Lung microvascular endothelial cell (primary cell): ENCODE data around the gene DTWD2. TPM values are rescaled to one million over a fixed set of nuclear protein-coding genes. Genes with fewer than 3 reads are reported as not detected.
A peak's percentile ranks its signal among the peaks of the same experiment; 100 is the strongest.
"Not testable (repeated sequence)": the region's sequence is repeated elsewhere in the genome, so short reads cannot be mapped to it uniquely, and the experiment has no call there.

Source experiments
- DNase-seq, 2 donors: peaks; one replicate each; pipeline versions ENCODE4 v3.0.0 to v3.0.0-alpha.2; 2010; ENCODE audit warnings: low read depth in 2 of 2
- total RNA-seq: library from RNA; depleted of rRNA; stranded (reverse); fragments of >200 nt; gene quantifications from 2 replicates; pipeline ENCODE4 v1.2.1, GENCODE V29; 2014

Gene DTWD2
- total RNA-seq, 1 donor from 2014 or later, result 2.6 TPM

- DNase-seq, result no peak
Observed at GRCh38 chr5:118952992-118953651, 35.2 kb downstream of the DTWD2 start.

GRCh38 chr5:118952306-118952705, 36.0 kb downstream of the DTWD2 start:
- not testable (repeated sequence) for DNase-seq

- not testable (repeated sequence) for DNase-seq
Observed at GRCh38 chr5:118950354-118950753, 38.0 kb downstream of the DTWD2 start.

GRCh38 chr5:118946138-118946800, 42.1 kb downstream of the DTWD2 start:
- no peak for DNase-seq

GRCh38 chr5:118937393-118938061, 50.8 kb downstream of the DTWD2 start:
- peak in 1 of 2 donors; percentile 13 for DNase-seq

- DNase-seq, result no peak
Observed at GRCh38 chr5:118933703-118934102, 54.6 kb downstream of the DTWD2 start.

- no peak for DNase-seq
Observed at GRCh38 chr5:118931564-118931963, 56.8 kb downstream of the DTWD2 start.

- no peak for DNase-seq
Observed at GRCh38 chr5:118924006-118924389, 64.3 kb downstream of the DTWD2 start.

GRCh38 chr5:118923295-118924005, 64.9 kb downstream of the DTWD2 start:
- DNase-seq, result no peak

- no peak for DNase-seq
Observed at GRCh38 chr5:118921866-118922265, 66.5 kb downstream of the DTWD2 start.

- DNase-seq, result no peak
Observed at GRCh38 chr5:118919016-118919415, 69.3 kb downstream of the DTWD2 start.

GRCh38 chr5:118918232-118918631, 70.1 kb downstream of the DTWD2 start:
- no peak for DNase-seq

- not testable (repeated sequence) for DNase-seq
Observed at GRCh38 chr5:118907536-118907935, 80.8 kb downstream of the DTWD2 start.

GRCh38 chr5:118906947-118907346, 81.4 kb downstream of the DTWD2 start:
- no peak for DNase-seq

- no peak for DNase-seq
Observed at GRCh38 chr5:118905196-118905595, 83.2 kb downstream of the DTWD2 start.

GRCh38 chr5:118902656-118903438, 85.5 kb downstream of the DTWD2 start:
- no peak for DNase-seq

GRCh38 chr5:118894709-118895108, 93.6 kb downstream of the DTWD2 start:
- no peak for DNase-seq

- no peak for DNase-seq
Observed at GRCh38 chr5:118891252-118891651, 97.1 kb downstream of the DTWD2 start.

GRCh38 chr5:118889165-118889564, 99.2 kb downstream of the DTWD2 start:
- no peak for DNase-seq

GRCh38 chr5:118888556-118888955, 99.8 kb downstream of the DTWD2 start:
- DNase-seq, result no peak

GRCh38 chr5:118883362-118883761, 105.0 kb downstream of the DTWD2 start:
- DNase-seq, result no peak
